ENCODE results near the gene RPUSD1.

The RPUSD1 gene

DNA sequence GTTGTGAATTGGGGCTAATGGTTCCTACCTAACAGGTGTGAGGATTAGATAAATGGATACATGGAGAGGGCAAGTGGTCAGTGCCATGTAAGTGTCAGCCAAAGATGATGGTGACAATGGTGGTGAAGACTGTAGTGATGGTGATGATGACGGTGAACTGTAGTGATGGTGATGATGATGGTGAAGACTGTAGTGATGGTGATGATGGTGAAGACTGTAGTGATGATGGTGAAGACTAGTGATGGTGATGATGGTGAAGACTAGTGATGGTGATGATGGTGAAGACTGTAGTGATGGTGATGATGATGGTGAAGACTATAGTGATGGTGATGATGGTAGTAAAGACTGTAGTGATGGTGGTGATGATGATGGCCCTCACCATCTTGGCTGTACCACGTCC is 30.4 kb upstream of the RPUSD1 start:
- DNase-seq (ENCODE audit: low spot score): no peak

DNA sequence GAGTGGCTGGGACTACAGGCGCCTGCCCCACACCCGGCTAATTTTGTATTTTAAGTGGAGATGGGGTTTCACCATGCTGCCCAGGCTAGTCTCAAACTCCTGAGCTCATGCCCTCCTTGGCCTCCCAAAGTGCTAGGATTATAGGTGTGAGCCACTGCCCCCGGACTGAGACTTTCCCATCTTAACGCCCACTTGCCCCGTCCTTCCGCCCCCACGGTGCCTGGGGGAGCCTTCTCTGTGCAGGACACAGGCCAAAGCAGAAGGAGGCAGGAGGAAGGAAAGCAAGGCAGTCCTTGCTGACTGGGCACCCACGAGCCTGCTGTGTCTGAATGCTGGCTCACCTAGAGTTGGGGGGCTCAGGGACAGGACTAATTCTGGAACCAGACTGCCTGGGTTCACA is 30.0 kb upstream of the RPUSD1 start:
- DNase-seq (ENCODE audit: low spot score): no peak

DNA sequence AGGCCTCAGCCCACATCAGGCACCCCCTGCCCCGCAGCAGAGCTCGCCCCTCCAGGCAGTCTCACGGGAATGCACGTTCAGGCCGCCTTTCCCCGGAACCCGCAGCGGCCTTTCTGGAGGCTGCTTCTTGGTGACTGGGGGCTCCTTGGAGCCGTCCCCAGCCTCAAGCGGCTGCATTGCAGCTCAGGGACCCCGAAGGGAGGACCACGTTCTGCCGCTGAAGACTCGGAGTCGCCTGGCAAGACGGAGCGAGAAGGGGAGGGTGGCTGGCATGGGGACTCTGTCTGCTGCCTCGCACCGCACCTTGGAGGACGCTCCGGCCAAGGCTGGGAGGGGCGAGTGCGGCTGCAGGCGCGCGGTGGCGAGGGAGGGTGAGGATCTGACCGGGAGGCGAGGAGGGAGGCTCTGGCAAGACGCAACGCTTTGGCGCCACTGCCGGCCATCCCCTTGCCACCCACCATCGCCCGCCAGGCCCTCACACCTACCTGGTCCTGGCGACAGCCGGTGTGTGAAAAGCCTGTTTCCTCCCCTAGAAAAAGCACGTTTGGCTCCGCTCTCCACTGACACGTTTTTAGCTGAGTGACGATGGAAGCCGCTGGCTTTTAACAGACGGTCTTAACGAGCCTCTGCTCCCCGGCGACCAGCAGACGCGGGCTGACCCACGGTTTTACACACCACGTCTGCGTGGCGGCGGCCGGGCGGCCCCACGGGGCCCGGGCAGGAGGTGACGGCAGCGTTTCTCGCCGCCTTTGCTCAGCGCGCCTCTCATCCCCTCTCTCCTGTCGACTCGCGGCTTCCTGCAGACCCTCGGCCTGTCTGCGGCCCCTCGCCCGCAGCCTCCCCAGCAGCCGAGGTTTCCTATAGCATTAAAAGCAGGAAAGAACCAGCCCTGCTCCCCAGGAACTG is 29.1 kb upstream of the RPUSD1 start:
- no peak for DNase-seq (ENCODE audit: low spot score)

DNA sequence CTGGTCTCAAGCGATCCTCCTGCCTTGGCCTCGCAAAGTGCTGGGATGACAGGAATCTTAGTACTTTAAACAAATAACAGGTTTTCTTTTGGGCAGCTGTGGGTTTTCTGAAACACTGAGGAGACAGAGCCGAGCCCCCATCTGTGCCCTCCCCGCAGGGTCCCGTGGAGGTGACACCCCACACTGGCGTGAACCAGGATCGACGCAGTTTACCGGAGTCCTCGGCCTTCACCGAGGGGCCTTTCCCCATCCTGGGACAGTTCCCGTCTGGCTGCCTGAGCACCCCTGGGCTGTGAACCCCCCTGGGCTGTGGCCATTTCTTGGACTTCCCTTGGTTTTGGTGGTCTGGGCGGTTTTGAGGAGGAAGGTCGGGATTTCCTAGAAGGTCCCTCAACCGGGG is 27.7 kb upstream of the RPUSD1 start:
- no peak for DNase-seq (ENCODE audit: low spot score)

DNA sequence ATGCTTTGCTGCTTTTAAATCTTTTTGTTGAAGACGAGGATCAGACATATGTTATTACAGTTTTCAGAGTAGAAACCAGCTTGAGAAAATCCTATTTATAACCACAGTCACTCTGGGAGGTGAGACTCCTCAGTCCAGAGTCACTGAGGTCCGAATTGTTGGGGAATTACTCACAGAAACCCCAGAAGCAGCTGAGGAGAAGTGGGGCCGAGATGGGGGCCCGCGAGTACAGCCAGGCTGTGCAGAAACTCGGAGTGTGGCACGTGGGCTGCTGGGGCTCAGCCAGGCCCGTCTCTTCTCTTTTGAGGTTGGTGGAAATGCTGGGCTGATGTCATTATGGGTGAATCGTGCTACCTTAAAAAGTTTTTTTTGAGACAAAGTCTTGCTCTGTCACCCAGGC is 26.8 kb upstream of the RPUSD1 start:
- no peak for DNase-seq (ENCODE audit: low spot score)

DNA sequence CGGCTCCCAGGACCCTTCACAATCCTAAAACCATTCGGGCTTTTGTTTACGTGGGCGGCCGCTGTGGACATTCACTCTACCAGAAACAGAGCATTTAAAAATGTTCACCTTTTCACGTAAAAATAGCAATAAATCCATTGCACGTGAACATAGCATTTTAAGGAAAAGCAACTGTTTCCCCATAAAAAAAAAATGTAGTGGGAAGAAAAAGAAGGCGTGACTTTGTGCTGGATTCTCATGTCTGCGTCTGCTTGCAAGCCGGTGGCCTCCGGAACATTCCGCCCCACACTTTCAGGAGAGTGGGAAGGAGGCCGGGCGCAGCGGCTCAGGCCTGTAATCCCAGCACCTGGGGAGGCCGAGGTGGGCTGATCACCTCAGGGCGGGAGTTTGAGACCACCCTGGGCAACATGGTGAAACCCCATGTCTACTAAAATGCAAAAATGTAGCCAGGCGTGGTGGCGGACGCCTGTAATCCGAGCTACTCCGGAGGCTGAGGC is 25.8 kb upstream of the RPUSD1 start:
- DNase-seq (ENCODE audit: low spot score): no peak

DNA sequence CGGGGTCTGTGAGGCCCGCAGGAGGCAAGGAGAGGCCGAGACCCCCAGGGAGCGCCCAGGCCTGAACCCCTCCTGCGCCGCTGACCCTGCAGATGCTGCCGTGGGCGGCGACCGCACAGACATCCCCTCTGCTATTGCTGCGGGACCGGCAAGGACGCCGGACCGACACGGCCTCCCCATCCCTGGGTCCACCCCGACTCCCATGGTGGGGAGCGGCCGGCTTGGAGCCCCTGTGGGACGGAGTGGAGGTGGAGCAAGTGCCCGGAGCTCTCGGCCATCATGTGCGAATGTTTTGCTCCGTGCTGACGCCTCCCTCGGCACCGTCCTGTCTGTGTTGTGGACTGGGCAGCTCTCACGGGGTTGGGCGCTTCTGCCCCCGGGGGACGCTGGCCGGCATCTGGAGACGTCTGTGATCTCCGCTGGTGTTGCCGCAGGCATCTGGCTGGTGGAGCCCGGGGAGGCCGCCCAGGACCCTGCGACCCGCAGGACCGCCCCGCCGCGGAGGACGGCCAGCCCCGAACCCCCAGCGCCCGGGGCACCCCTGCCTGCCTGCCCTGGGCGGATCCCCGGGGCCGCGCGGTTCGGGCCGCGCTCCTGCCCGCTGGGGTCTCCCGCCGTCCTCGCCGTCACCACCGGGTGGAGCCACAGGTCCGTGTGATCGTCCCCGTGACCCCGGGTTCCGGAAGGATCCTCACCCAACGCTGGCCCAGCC is 25.2 kb upstream of the RPUSD1 start:
- DNase-seq (ENCODE audit: low spot score): peak; percentile 48

DNA sequence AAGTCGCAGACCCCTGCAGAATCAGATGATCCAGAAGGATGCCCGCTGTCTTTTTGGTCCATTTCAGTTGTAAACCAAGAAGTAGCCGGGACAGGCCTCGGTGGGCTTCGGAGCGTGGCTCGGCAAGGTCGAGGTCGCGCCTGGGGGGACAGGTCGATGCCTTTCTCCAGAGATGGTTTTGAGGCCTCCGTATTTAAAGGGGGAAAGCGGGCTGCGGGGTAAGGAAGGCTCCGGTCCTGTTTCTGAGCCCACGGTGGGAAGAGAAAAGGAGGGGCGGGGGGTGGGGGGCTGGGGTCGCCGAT is 19.9 kb upstream of the RPUSD1 start:
- no peak for DNase-seq (ENCODE audit: low spot score)

DNA sequence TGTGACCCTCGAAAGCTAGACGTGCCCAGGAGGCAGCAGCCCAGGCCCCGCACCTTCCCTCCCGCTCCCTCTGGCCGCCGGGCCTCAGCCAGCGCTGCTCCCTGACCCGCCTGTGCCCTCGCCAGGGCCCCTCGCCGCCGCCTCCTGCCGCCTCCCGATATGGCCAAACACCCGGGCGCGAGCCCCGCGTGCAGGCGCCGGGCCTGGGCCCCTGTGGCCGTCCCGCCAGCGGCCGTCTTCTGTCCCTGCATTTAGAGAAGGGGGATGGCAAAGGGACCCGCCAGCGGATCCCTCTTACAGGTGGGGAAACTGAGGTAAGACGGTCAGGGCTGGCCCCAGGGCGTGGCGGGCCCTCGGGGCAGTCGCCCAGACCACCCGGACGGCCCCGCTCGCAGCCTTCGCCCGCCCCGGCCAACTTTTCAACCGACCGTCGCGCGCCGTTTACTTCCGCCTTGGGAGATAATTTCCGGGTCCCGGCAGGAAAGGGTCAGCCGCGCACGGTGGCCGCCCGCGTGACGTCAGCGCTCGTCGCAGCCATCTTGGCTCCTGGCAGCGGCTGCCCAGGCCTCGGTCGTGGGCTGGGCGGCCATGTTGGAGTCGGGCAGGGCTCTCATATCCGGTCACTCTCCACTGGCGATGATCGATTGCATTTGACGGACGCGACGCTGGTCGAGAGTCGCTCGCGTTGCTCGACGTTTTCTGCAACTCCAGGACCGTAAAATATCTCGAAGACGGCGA is 19.3 kb upstream of the RPUSD1 start:
- peak; percentile 92 for DNase-seq (ENCODE audit: low spot score)

DNA sequence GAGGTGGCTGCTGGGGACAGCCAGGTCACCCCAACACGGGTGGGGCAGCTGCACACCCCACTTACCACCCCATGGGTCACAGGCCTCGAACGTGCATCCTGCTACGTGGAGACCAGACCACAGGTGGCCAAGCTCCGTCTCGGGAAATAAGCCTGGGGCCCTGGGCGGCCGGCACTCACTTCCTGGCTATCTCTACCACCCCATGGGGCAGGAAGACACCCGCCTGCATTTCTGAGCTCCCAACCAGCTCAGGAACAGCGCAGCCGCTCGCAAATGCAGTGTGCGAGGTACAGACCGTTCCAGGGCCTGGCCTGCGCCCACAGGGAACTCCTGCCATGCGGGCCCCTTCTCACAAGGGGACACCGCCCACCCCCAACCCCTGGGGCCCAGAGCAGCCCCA is 17.3 kb upstream of the RPUSD1 start:
- DNase-seq (ENCODE audit: low spot score): no peak

DNA sequence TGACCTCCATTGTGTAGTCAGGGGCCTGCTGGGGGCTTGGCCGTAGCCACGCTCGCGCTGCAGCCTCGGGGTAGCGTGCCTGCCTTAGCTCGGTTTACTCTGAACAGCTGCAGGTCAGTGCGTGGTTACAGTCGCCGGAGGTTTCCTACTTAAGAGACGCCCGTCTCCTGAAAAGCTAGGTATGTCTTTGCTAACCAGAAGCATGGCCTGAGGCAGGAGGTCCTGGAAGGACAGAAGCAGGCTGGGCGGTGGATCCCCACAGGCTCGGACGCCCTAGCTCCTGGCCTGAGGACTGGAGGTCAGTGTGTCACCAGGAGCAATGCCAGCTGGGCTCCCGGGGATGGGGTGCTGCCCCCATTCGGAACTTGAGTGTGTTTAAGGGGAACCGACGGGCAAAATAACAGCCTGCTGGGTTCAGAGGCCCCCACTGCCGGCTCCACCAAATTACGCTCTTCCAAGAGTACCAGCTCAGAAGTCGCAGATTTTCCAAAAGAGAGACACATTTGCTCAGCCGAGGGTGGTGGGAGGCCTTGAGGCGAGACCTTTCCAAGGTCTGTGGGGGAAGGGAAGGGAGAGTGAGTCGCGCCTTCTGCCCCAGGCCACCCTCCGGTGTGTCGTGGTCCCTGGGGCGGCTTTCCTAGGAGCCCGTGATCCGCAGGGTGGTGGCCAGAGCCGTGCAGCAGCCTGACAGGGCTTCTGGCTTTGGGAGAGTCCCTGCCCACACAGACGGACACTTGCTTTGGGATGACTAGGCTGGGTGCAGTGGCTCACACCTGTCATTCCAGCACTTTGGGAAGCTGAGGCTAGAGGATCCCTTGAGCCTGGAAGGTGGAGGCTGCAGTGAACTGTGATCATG is 16.2 kb upstream of the RPUSD1 start:
- no peak for DNase-seq (ENCODE audit: low spot score)

DNA sequence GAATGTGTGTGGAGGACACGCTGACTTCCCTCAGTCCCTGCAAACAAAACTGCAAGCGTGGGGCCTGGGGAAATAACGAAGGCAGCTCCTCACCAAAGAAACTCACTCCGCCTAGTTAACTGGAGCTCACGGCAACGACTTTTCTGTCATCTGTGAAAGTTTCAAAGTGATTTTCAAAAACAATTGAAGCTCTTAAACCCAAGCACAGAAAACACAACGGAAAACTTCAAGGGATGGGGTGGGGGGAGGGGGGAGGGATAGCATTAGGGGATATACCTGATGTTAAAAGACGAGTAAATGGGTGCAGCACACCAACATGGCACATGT is 15.5 kb upstream of the RPUSD1 start:
- no peak for DNase-seq (ENCODE audit: low spot score)

DNA sequence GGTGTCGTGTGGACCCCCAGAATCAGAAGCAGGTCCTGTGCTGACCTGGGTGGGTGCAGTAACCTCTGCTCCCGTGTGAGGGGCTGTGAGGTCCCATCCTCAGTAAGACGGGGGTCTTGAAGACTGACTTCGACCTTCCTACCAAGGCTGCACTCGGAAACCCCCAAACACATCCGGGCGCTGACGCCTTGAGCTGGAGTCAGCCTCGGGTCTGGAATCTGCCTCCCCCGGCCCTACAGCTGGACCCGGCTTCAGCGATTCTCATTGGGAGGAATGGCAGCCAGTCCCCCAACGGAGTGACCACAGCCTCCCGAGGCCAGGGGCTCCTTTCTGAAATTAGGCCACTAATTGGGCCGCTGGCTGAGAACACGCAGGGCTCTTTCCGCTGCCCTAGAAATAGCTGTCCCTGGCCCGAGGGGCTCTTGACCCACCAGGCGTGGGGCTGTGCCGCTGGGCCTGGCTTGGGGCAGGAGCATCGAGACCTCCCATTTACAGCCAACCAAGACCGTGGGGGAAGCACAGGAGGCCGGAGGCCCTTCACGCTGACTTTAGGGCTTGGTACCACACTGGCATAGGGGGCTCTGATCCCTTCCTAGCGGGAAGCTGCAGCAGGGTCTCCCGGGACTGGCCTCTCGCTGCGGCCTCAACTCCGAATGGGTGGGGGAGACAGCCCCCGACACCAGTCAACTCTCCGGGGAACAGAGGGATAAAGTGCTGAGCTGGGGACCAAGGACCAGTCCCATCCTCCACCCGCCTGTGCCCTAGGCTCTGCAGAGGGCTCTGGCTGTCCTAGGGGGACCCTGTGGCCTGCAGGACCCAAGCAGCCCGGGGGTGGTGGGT is 15.0 kb upstream of the RPUSD1 start:
- DNase-seq (ENCODE audit: low spot score): no peak

DNA sequence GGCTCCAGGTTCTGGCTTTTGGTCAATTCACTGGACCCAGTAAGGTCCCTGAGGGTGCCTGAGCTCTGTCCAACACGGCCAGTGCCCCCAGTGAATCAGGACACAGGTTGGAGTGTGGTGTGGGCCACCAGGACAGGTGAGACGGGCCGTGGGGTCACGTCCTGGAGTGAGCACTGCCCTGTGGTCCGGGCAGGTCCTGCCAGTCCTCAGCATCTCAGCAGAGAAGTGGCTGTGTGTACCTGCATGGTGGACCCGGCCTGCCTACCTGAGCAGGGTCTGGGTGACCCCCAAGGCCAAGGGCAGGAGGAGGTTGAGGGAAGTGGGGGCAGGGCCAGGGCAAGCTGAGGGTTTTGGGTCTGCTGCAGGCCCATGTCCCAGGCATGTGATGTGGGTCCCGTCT is 14.3 kb upstream of the RPUSD1 start:
- DNase-seq (ENCODE audit: low spot score): no peak

DNA sequence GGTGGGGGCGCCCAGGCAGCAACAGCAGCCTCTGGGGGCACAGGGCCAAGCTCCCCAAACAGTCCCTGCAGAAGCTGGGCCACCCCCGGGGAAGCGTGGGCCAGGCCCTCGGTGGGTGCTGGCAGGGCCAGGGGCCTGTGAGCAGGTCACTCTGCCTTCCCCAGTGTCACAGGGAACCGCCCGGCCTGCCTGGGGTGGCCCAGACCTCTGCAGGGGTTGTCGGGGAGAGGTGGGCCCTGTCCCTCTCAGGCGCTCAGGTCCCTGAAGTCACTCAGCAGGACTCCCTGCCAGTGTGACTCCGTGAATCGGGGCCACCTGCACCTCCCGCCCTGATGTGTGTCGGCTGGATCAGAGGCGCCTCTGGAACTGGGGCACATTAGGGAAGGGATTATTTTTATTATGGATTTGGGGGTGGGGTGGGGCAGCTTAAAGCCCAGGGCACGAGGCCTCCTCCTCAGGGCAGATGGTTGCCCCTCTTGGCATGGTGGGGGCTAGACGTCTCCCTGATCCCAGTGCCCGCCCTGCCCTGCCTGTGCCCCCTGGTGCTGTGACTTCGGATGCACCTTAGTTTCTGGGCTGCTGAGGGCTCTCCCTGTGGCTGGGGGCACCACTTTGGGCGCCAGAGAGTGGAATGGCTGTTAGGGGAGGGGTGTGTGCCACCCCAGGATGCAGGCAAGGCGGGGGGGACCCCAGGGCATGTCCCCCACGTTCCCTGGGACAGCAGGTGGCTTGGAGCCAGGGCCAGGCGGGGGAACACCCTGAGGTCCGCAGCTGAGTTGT is 13.6 kb upstream of the RPUSD1 start:
- DNase-seq (ENCODE audit: low spot score): no peak

DNA sequence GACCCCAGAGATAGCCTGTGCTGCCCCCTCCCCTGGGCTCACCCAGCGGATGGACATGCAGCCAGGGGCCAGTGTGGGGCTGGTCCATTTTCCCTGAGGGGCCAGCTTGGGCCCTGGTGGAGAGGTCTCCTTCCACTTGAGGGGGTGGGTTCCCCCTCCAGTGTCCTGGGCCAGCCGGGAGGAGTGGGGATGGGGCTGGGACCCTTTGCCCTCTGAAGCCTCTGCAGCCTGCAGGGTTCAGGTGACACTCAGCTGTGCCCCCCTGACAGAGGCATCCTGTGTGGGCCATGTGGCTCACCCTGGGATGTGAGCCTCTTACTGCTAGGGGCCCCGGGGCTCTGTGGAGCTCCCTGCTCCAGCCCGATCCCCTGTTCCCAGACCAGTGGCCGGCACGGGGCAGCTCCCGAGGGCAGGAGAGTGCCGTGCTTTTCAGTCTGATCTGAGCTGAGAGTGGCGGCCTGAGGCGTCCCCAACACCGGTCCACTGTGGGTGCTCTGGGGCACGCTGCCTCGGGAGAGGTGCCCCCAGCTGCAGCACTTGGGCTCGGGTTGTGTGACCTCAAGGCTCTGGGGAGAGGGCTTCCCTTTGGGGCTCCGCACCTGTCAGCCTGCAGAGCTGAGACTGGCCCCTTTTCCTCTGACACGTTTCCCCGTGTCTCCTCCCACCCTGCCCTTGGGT is 12.8 kb upstream of the RPUSD1 start:
- DNase-seq (ENCODE audit: low spot score): no peak

DNA sequence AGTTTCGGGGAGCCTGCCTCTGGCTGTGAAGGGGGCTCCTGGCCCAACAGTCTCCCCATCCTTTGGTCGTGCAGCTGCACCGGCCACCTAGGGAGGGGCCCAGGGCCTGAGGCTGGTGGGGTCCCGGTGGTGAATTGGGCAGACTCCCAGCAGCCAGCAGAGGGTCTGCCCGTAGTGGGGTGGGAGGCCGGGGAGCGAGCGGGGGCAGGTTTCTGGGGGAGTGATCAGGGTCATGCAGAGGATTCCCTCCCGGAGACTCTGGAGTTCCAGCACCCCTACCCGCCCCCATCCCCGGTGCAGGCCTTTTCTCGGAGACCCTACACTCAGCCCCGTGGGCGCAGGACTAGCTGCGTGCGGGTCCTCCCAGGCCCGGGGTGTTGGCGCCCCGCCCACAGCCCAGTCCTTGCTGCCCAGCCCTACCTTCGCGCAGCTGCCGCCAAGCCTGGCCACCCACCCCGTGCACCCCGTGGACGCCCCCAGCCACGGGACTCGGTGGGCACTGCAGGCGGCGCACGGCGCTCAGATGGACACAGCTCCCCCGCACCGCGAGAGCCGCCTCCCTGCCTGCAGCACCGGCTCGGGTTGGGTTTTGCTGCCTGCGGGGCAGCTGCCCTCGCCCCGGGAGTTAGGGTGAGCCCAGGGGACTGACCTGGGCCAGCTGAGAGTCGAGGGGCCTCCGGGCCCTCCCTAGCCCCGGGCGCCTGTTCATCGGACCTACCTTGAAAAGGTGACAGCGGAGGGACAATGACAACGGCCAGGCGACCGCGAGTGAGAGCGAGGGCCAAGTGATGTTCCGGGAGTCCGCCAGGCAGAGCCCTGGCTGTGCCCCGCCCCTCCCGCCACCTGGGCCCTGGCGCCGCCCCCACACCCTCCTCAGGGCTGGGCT is 12.0 kb upstream of the RPUSD1 start, which contains the start of gene GNG13:
GNG13 (minus strand) TSS at position 787 of the 886 bp plus-strand sequence. CDS start 1,657 bp downstream, outside the sequence.
- DNase-seq (ENCODE audit: low spot score): no peak

DNA sequence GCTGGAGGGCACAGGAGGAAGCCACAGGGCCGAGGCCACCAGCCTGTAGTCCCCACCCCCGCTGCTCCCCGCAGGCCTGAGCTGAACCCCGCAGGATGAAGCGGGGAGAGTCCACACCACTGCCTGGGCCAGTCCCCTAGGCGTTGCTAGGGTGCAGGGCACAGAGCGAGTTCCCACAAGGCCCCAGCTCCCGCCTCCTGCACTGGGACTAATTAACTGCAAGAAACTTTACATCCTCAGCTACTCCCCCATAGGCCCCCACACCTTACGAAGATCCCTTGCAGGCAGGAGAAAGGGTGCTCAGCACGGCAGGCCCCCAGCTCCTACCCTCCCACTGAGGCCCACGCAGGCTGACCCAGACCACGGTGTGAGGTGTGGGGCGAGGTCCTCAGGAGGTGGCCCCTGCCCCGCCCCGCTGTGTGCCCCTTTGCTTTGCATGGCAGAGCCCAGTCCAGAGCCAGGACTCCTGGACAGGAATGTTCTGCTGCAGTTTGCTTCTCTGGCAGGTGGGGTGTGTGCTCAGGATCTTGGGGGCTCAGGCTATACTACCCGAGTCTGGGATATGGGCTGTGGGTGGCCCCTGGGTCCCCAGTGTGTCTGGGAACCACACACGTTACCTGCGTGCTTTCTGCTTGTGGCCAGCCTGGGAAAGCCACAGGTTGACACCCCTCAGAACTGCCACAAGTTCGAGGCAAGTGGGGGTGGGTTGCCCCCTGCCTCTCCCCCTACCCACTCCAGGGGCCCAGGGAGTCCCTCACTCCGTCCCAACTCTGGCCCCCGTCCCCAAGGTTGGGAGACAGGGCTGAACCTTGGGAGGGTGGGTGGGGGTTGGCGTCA is 11.1 kb upstream of the RPUSD1 start:
- no peak for DNase-seq (ENCODE audit: low spot score)

All from activated CD4-positive, alpha-beta T cell treated with anti-CD3 and anti-CD28 coated beads, Interleukin-2, Interleukin-4, amounts not matched to agents 100 ng/mL and 50 ng/mL, durations not matched to agents 16 hours and 8 hours (primary cell).